Body of pancreas (tissue), 4 donors: Measurements from ENCODE around the gene ZNF576. TPM values are rescaled to one million over a fixed set of nuclear protein-coding genes. Genes with fewer than 3 reads are reported as not detected.

Source experiments
- ATAC-seq: fragments of 150-250 bp; one replicate; pipeline ENCODE4 v1.9.1; 2016
- DNase-seq, 4 donors: peaks; one replicate each; pipeline ENCODE4 v3.0.0-alpha.2; 2019
- H3K27ac ChIP-seq, 4 donors: fragments of 200-600 bp; sonication (generic); 1 replicate in 3 of 4; 2 replicates in 1 of 4; pipeline versions ENCODE4 v1.5.1 to v1.6.1; 2016 to 2019; ENCODE audit warnings: mild to moderate bottlenecking in 1 of 4, mixed read lengths in 1 of 4, moderate library complexity in 1 of 4
- H3K27me3 ChIP-seq, 2 donors: fragments of 200-600 bp; sonication (generic); one replicate each; pipeline ENCODE4 v1.6.0; 2016; ENCODE audit warnings: mild to moderate bottlenecking in 1 of 2
- H3K36me3 ChIP-seq, 2 donors: fragments of 200-600 bp; sonication (generic); replicated peaks in 1 of 2; 2 replicates each; pipeline ENCODE4 v1.5.1; 2016; ENCODE audit warnings: low read depth in 2 of 2; ENCODE audit not compliant: insufficient read depth in 1 of 2
- H3K4me1 ChIP-seq: fragments of 200-600 bp; sonication (generic); one replicate; pipeline ENCODE4 v1.6.0; 2016
- H3K4me3 ChIP-seq, 2 donors: fragments of 200-600 bp; sonication (generic); 1 replicate in 1 of 2; 2 replicates in 1 of 2; pipeline ENCODE4 v1.5.1; 2016 to 2019
- H3K9me3 ChIP-seq, 3 donors: fragments of 200-600 bp; sonication (generic); 1 replicate in 2 of 3; 2 replicates in 1 of 3; pipeline ENCODE4 v1.5.1; 2016
- POLR2A ChIP-seq, 3 donors: fragments of 450-650 bp; IDR thresholded peaks; one replicate each; pipeline ENCODE4 v1.6.1; 2016; ENCODE audit warnings: antibody characterized with exemption in 3 of 3, mild to moderate bottlenecking in 2 of 3
- WGBS, 2 donors: methylation state at CpG; one replicate each; pipeline ENCODE4 v1.1.5; 2017; 5-methylcytosine and 5-hydroxymethylcytosine counted together
- intact Hi-C: fragments of 100-400 bp; cut with DNase I; formaldehyde crosslinking; loops from one replicate; pipeline ENCODE4 v1.15.1; 2023
- total RNA-seq, 2 donors: library from RNA; depleted of rRNA; stranded (reverse); fragments of >200 nt; gene quantifications; one replicate each; pipeline ENCODE4 v1.1.0, GENCODE V29; 2016
- TF ChIP-seq, protein P1 (sequence below), 7 experiments: fragments of 450-650 bp in 4 of 7; fragments of 200-600 bp in 3 of 7; sonication (generic) in 3 of 7; IDR thresholded peaks; one replicate each; pipeline ENCODE4 v1.5.1; 2016 to 2019; ENCODE audit warnings: antibody characterized with exemption in 7 of 7

Gene ZNF576
- total RNA-seq, 2 donors from 2014 or later = 4.6 to 8.6 TPM

- Histone ChIP-seq H3K9me3 (no peaks in the 10 kb centered on the region), H3K27ac (no peak overlapping the region), H3K36me3 (no peaks in the 10 kb centered on the region), H3K4me1 (no peaks in the 10 kb centered on the region), H3K4me3 (no peak overlapping the region), H3K27me3 (no peaks in the 10 kb centered on the region)
- no peak for DNase-seq
- intact Hi-C loops = no loop called here
- no peak for ATAC-seq
- TF ChIP-seq, protein P1, sequence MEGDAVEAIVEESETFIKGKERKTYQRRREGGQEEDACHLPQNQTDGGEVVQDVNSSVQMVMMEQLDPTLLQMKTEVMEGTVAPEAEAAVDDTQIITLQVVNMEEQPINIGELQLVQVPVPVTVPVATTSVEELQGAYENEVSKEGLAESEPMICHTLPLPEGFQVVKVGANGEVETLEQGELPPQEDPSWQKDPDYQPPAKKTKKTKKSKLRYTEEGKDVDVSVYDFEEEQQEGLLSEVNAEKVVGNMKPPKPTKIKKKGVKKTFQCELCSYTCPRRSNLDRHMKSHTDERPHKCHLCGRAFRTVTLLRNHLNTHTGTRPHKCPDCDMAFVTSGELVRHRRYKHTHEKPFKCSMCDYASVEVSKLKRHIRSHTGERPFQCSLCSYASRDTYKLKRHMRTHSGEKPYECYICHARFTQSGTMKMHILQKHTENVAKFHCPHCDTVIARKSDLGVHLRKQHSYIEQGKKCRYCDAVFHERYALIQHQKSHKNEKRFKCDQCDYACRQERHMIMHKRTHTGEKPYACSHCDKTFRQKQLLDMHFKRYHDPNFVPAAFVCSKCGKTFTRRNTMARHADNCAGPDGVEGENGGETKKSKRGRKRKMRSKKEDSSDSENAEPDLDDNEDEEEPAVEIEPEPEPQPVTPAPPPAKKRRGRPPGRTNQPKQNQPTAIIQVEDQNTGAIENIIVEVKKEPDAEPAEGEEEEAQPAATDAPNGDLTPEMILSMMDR (IDR thresholded peaks at IDR 0.05) = no peak
- TF ChIP-seq POLR2A (IDR thresholded peaks at IDR 0.05) = no peak
- WGBS, 2 donors = 94 to 100% methylated on average over 1 to 3 of the region's 3 CpGs
Measured at GRCh38 chr19:43628646-43629326, 32.4 kb downstream of the ZNF576 start.

GRCh38 chr19:43631491-43631890 lies 35.1 kb downstream of the ZNF576 start:
- WGBS, 2 donors = 82 to 85% methylated on average over 5 of the region's 5 CpGs

GRCh38 chr19:43633520-43633919 lies 37.1 kb downstream of the ZNF576 start:
- no peak for ATAC-seq
- DNase-seq = no peak
- WGBS, 2 donors = 70 to 86% methylated on average over 4 of the region's 4 CpGs
- no peaks in the 10 kb centered on the region for H3K36me3 ChIP-seq
- intact Hi-C loops = no loop called here
- H3K4me1 ChIP-seq = peaks cover 4% of the 10 kb centered on the region
- no peak overlapping the region for H3K4me3 ChIP-seq
- H3K27ac ChIP-seq = no peak overlapping the region
- no peaks in the 10 kb centered on the region for H3K9me3 ChIP-seq
- no peaks in the 10 kb centered on the region for H3K27me3 ChIP-seq
- TF ChIP-seq, protein P1 (IDR thresholded peaks at IDR 0.05) = no peak
- TF ChIP-seq POLR2A (IDR thresholded peaks at IDR 0.05) = no peak

More at GRCh38 chr19:43631491-43631890, 35.1 kb downstream of the ZNF576 start:
- no peaks in the 10 kb centered on the region for H3K36me3 ChIP-seq
- no peaks in the 10 kb centered on the region for H3K27me3 ChIP-seq
- TF ChIP-seq, protein P1 (IDR thresholded peaks at IDR 0.05) = no peak
- TF ChIP-seq POLR2A (IDR thresholded peaks at IDR 0.05) = no peak
- intact Hi-C loops = no loop called here
- no peak overlapping the region for H3K27ac ChIP-seq
- no peak for ATAC-seq
- DNase-seq = no peak
- H3K4me1 ChIP-seq = peaks cover 4% of the 10 kb centered on the region
- no peak overlapping the region for H3K4me3 ChIP-seq
- no peaks in the 10 kb centered on the region for H3K9me3 ChIP-seq

DNA sequence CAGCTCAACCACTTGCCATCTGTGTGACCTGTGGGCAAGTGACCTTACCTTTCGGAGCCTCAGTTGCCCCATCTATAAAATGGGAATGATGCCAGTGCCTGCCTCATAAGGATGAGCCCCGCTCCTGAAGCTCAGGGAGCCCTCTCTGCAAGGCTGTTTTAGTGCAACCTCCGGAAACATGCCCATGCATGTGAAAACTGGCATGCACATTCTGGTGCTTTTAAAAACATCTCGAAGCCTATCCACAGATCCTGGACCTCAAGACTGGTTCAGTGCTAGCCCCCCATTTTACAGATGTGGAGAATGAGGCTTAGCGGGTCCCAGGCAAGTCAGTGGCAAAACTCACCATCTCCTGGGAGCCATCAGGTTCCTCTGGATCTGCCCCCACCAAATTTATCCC lies 37.7 kb downstream of the ZNF576 start:
- Histone ChIP-seq H3K36me3 (no peaks in the 10 kb centered on the region), H3K4me1 (peaks cover 10% of the 10 kb centered on the region), H3K4me3 (no peak overlapping the region), H3K27ac (no peak overlapping the region), H3K27me3 (no peaks in the 10 kb centered on the region), H3K9me3 (no peaks in the 10 kb centered on the region)
- ATAC-seq (no peak), DNase-seq (no peak)
- TF ChIP-seq, protein P1 (IDR thresholded peaks at IDR 0.05) = no peak
- no peak for TF ChIP-seq POLR2A (IDR thresholded peaks at IDR 0.05)
- intact Hi-C loops = no loop called here
- WGBS, 2 donors = 83 to 84% methylated on average over 1 to 5 of the region's 5 CpGs

- TF ChIP-seq, protein P1 (IDR thresholded peaks at IDR 0.05) = no peak
- TF ChIP-seq POLR2A (IDR thresholded peaks at IDR 0.05) = no peak
- intact Hi-C loops = no loop called here
- no peaks in the 10 kb centered on the region for H3K27me3 ChIP-seq
- H3K4me3 ChIP-seq = no peak overlapping the region
- no peaks in the 10 kb centered on the region for H3K9me3 ChIP-seq
- no peaks in the 10 kb centered on the region for H3K36me3 ChIP-seq
- no peak for ATAC-seq
- H3K27ac ChIP-seq = no peak overlapping the region
- 51 to 59% methylated on average over 5 of the region's 5 CpGs for WGBS, 2 donors
- peaks cover 12% of the 10 kb centered on the region for H3K4me1 ChIP-seq
- no peak for DNase-seq
Measured at GRCh38 chr19:43634506-43634871, 38.1 kb downstream of the ZNF576 start.
